A549 (cell line): ENCODE data around the gene ZNF341. TPM values are rescaled to one million over a fixed set of nuclear protein-coding genes. Genes with fewer than 3 reads are reported as not detected.
A peak's percentile ranks its signal among the peaks of the same experiment; 100 is the strongest.

Experiments used
- ATAC-seq, 2 experiments: fragments of 200-7000 bp in 1 of 2; fragments of >200 bp in 1 of 2; cut with Nextera tagmentation in 1 of 2; cut with Tn5 transposase in 1 of 2; 3 replicates each; pipeline versions ENCODE4 v1.8.0 to v1.9.1; 2018 to 2020; ENCODE audit warnings: mild to moderate bottlenecking in 1 of 2, moderate library complexity in 1 of 2
- CTCF ChIA-PET: fragments of 300-600 bp; sonication (Branson Sonifier 250); formaldehyde crosslinking; extraction: SDS; loops from one replicate; lab custom pipeline; 2021; ENCODE audit warnings: antibody characterized with exemption, inconsistent platforms; lab: Yijun Ruan, JAX
- POLR2A ChIA-PET: fragments of 350-600 bp; formaldehyde crosslinking; extraction: SDS; loops from one replicate; lab custom pipeline; 2021; ENCODE audit warnings: antibody characterized with exemption, inconsistent platforms; lab: Yijun Ruan, JAX
- DNase-seq, 2 experiments: peaks; one replicate each; pipeline versions ENCODE4 v3.0.0 to v3.0.0-alpha.2; 2011 to 2016; ENCODE audit warnings: low read depth in 1 of 2, low spot score in 1 of 2
- FAIRE-seq: peaks from 2 replicates; lab custom pipeline; 2011; peaks lifted over from hg19 to GRCh38; lab: Jason Lieb, UNC
- H3K27ac ChIP-seq, 2 experiments: fragments of >200 bp; sonication (Bioruptor Twin); formaldehyde crosslinking; 3 replicates each; pipeline ENCODE4 v1.5.1; 2016 to 2017
- H3K4me1 ChIP-seq: fragments of >200 bp; sonication (Bioruptor Twin); formaldehyde crosslinking; 3 replicates; pipeline ENCODE4 v1.6.1; 2016
- H3K4me2 ChIP-seq: fragments of >200 bp; sonication (Bioruptor Twin); formaldehyde crosslinking; 3 replicates; pipeline ENCODE4 v1.6.1; 2016
- H3K4me3 ChIP-seq: fragments of >200 bp; sonication (Bioruptor Twin); formaldehyde crosslinking; 3 replicates; pipeline ENCODE4 v1.5.1; 2016
- H3K9me3 ChIP-seq: fragments of >200 bp; sonication (Bioruptor Twin); formaldehyde crosslinking; 3 replicates; pipeline ENCODE4 v1.6.1; 2016
- CBX2 ChIP-seq: fragments of 200-600 bp; sonication (generic); IDR thresholded peaks from 2 replicates; pipeline ENCODE4 v1.6.1; 2016; ENCODE audit warnings: low read depth, mild to moderate bottlenecking, borderline replicate concordance
- CHD4 ChIP-seq: fragments of 200-600 bp; sonication (generic); IDR thresholded peaks from 2 replicates; pipeline ENCODE4 v1.6.1; 2016; ENCODE audit warnings: antibody characterized with exemption, mild to moderate bottlenecking, borderline replicate concordance
- EHMT2 ChIP-seq: fragments of 200-600 bp; sonication (generic); IDR thresholded peaks from 2 replicates; pipeline ENCODE4 v1.6.1; 2016; ENCODE audit warnings: antibody characterized with exemption, low read depth, mild to moderate bottlenecking, moderate library complexity
- EP300 ChIP-seq, 2 experiments: fragments of >200 bp; sonication (Bioruptor Twin); formaldehyde crosslinking; IDR thresholded peaks; 2 replicates in 1 of 2; 3 replicates in 1 of 2; pipeline ENCODE4 v1.6.1; 2016 to 2017
- ESRRA ChIP-seq: fragments of 150-350 bp; IDR thresholded peaks from 2 replicates; pipeline ENCODE4 v1.6.1; 2014; ENCODE audit warnings: mild to moderate bottlenecking, low read length, borderline replicate concordance
- FOSB ChIP-seq: fragments of 250-450 bp; sonication (Bioruptor Pico); IDR thresholded peaks from 2 replicates; pipeline ENCODE4 v1.5.0; 2020; ENCODE audit warnings: mild to moderate bottlenecking, moderate library complexity
- FOSL2 ChIP-seq, 2 experiments: fragments of 450-650 bp in 1 of 2; fragments of >200 bp in 1 of 2; sonication (Bioruptor Twin) in 1 of 2; formaldehyde crosslinking; IDR thresholded peaks; 2 replicates each; pipeline versions ENCODE4 v1.5.0 to v1.6.1; 2016 to 2020; ENCODE audit warnings: mild to moderate bottlenecking in 1 of 2, moderate library complexity in 1 of 2
- HDAC2 ChIP-seq: fragments of 200-600 bp; sonication (generic); IDR thresholded peaks from 2 replicates; pipeline ENCODE4 v1.6.1; 2016
- HOXA7 ChIP-seq: fragments of 250-450 bp; sonication (Bioruptor Pico); IDR thresholded peaks from 2 replicates; pipeline ENCODE4 v1.5.0; 2020; ENCODE audit warnings: mild to moderate bottlenecking, moderate library complexity
- HOXB5 ChIP-seq: fragments of 250-450 bp; sonication (Bioruptor Pico); IDR thresholded peaks from 2 replicates; pipeline ENCODE4 v1.5.0; 2020; ENCODE audit warnings: mild to moderate bottlenecking, moderate library complexity
- JUN ChIP-seq, 2 experiments: fragments of >200 bp; sonication (Bioruptor Twin); formaldehyde crosslinking; IDR thresholded peaks; 2 replicates in 1 of 2; 3 replicates in 1 of 2; pipeline ENCODE4 v1.6.1; 2016 to 2017
- JUNB ChIP-seq: fragments of >200 bp; sonication (Bioruptor Twin); formaldehyde crosslinking; IDR thresholded peaks from 2 replicates; pipeline ENCODE4 v1.6.1; 2016
- KDM1A ChIP-seq: fragments of 200-600 bp; sonication (generic); IDR thresholded peaks from 2 replicates; pipeline ENCODE4 v1.6.1; 2016; ENCODE audit warnings: low read depth, mild to moderate bottlenecking
- KDM5A ChIP-seq: fragments of 200-600 bp; sonication (generic); IDR thresholded peaks from 2 replicates; pipeline ENCODE4 v1.6.1; 2016; ENCODE audit warnings: antibody characterized with exemption, mild to moderate bottlenecking
- MAZ ChIP-seq: fragments of 150-350 bp; IDR thresholded peaks from 2 replicates; pipeline ENCODE4 v1.6.1; 2014; ENCODE audit warnings: antibody characterized with exemption, low read depth, low read length, borderline replicate concordance
- NFE2L2 ChIP-seq: fragments of 150-350 bp; conservative IDR thresholded peaks from 2 replicates; pipeline ENCODE4 v1.6.1; 2014; ENCODE audit warnings: low read length
- PHF8 ChIP-seq: fragments of 200-600 bp; sonication (generic); IDR thresholded peaks from 2 replicates; pipeline ENCODE4 v1.6.1; 2016; ENCODE audit warnings: low read depth, mild to moderate bottlenecking, antibody characterized with exemption, moderate library complexity, borderline replicate concordance
- RAD21 ChIP-seq, 2 experiments: fragments of >200 bp in 1 of 2; sonication (Bioruptor Twin) in 1 of 2; formaldehyde crosslinking in 1 of 2; IDR thresholded peaks in 1 of 2; conservative IDR thresholded peaks in 1 of 2; 2 replicates in 1 of 2; 3 replicates in 1 of 2; pipeline ENCODE4 v1.6.1; 2012 to 2018; ENCODE audit warnings: inconsistent platforms in 1 of 2
- RARB ChIP-seq: fragments of 250-450 bp; sonication (Bioruptor Pico); IDR thresholded peaks from 2 replicates; pipeline ENCODE4 v1.8.0; 2021; ENCODE audit warnings: mild to moderate bottlenecking, moderate library complexity
- RCOR1 ChIP-seq: fragments of 150-350 bp; IDR thresholded peaks from 2 replicates; pipeline ENCODE4 v1.6.1; 2014; ENCODE audit warnings: antibody characterized with exemption, low read length, low read depth
- RFX5 ChIP-seq: fragments of 450-650 bp; IDR thresholded peaks from 2 replicates; pipeline ENCODE4 v1.7.1; 2014; ENCODE audit warnings: antibody characterized with exemption, mild to moderate bottlenecking, moderate library complexity
- SMC3 ChIP-seq: fragments of >200 bp; sonication (Bioruptor Twin); formaldehyde crosslinking; IDR thresholded peaks from 3 replicates; pipeline ENCODE4 v1.6.1; 2018; ENCODE audit warnings: inconsistent platforms
- TP53 ChIP-seq: fragments of 250-450 bp; sonication (Bioruptor Pico); IDR thresholded peaks from 2 replicates; pipeline ENCODE4 v1.5.0; 2021; ENCODE audit warnings: mild to moderate bottlenecking, moderate library complexity
- ZSCAN20 ChIP-seq: fragments of 250-450 bp; sonication (Bioruptor Pico); IDR thresholded peaks from 2 replicates; pipeline ENCODE4 v1.8.0; 2022; ENCODE audit warnings: mild to moderate bottlenecking, moderate library complexity
- WGBS: methylation state at CpG from one replicate; pipeline ENCODE4 v1.1.6; 2017; ENCODE audit errors: missing lambda C conversion rate; 5-methylcytosine and 5-hydroxymethylcytosine counted together
- polyA minus RNA-seq: library from RNA; depleted of rRNA, polyadenylated mRNA; stranded (reverse); fragments of >200 nt; gene quantifications from 2 replicates; pipeline ENCODE4 v1.2.3, GENCODE V29; 2011; rRNA and poly(A)+ RNA removed
- polyA plus RNA-seq, 4 experiments: library from polyadenylated mRNA; depleted of rRNA in 3 of 4; stranded (reverse); fragments of >200 nt; fragmentation: RNase III in 1 of 4; extraction: RNeasy Plus Mini Kit Qiagen cat#74134 plus additional on column Dnase treatment in 1 of 4; gene quantifications; 2 replicates in 3 of 4; 3 replicates in 1 of 4; pipeline ENCODE4 v1.2.3, GENCODE V29; 2011 to 2017
- TF ChIP-seq, protein P1 (sequence below): IDR thresholded peaks from 2 replicates; pipeline ENCODE4 v1.6.1; 2012; ENCODE audit warnings: low read depth, borderline replicate concordance
- TF ChIP-seq, protein P2 (sequence below): fragments of >200 bp; sonication (Bioruptor Twin); formaldehyde crosslinking; IDR thresholded peaks from 3 replicates; pipeline ENCODE4 v1.5.1; 2016

The ZNF341 gene
- polyA plus RNA-seq (2011; rRNA removed) (2.1 and 2.7 TPM in 2 replicates), polyA plus RNA-seq (2017; fragmentation: RNase III; extraction: RNeasy Plus Mini Kit Qiagen cat#74134 plus additional on column Dnase treatment) (3.6 to 4.1 TPM (median 3.8 TPM) in 3 replicates), polyA minus RNA-seq (3.4 and 4.7 TPM in 2 replicates)
- polyA plus RNA-seq (2012; cell fraction: cytosol; rRNA removed), result 5.8 and 6.1 TPM in 2 replicates
- 18.1 and 21.9 TPM in 2 replicates for polyA plus RNA-seq (2012; cell fraction: nucleus; rRNA removed)

DNA sequence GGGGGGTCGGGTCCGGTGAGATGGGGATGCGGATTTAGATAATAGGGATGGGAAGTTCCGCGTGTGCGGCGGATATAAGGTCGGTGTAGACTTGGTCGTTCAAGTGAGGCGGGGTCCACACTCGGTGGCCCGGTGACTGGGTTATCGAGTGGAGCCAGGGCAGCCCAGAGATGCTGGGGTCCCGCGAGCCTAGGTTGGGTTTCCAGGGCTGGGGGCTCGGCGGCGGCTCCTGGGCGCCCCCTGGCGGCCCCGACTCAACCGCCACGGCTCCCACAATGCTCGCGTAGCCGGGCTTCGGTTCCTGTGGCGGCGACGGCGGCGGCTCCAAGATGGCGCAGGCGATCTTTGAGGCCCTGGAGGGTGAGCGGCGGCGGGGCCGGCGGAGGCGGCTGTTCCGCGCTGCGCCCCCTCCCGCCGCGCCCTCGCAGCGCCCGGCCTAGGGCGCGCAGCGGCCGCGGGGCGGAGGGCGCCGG is at the start of gene ZNF341:
Gene ZNF341 (plus strand): TSS at position 304 of the 473 bp plus-strand sequence. CDS start 26 bp downstream, at position 330.
- peak within 1 kb of the TSS; percentile 58 for H3K4me3 ChIP-seq
- H3K9me3 ChIP-seq, result peaks cover 17% of the 10 kb centered on the region
- peak; percentile 55 to 91 for DNase-seq
- H3K4me2 ChIP-seq, result peak within 1 kb of the TSS; percentile 97
- H3K27ac ChIP-seq, result peak within 1 kb of the TSS; percentile 98
- ChIA-PET POLR2A (interaction anchor here (0.6 to 3.1 kb wide), 8 partner anchors 12 to 288 kb away, joined by 4 to 14 read pairs (median 8); partner anchors contain the start of genes CBFA2T2, CHMP4B, PXMP4 and RALY), CTCF (interaction anchor here (0.6 to 2.3 kb wide), 26 partner anchors 9 to 525 kb away, joined by 3 to 10 read pairs (median 4); partner anchors contain the start of gene CHMP4B)
- FAIRE-seq, result no peak
- peaks cover 28% of the 10 kb centered on the region for H3K4me1 ChIP-seq
- ATAC-seq, result peak; percentile 79 to 80
- 18% methylated on average over 20 of the region's 57 CpGs for WGBS
- no peak for TF ChIP-seq JUNB
- no peak for TF ChIP-seq FOSL2 (IDR thresholded peaks at IDR 0.05)
- TF ChIP-seq FOSL2 (CRISPR knock-in tag; IDR thresholded peaks at IDR 0.05), result no peak; the same call in 1 of the 2 replicates
- TF ChIP-seq ZSCAN20 (CRISPR knock-in tag), result no peak
- peak; percentile 87 for TF ChIP-seq SMC3
- no peak for TF ChIP-seq RARB
- TF ChIP-seq MAZ, result no peak
- no peak for TF ChIP-seq PHF8
- no peak for TF ChIP-seq KDM5A
- TF ChIP-seq EP300 (IDR thresholded peaks at IDR 0.05), result 0 out of 5 replicates have a peak, but pooled peaks of 1 of the 2 experiments have one; percentile 41
- 0 out of 2 replicates have a peak, but pooled peaks have one; percentile 31 for TF ChIP-seq HOXB5 (CRISPR knock-in tag)
- no peak; a peak in 1 of 5 replicates for TF ChIP-seq JUN (IDR thresholded peaks at IDR 0.05)
- TF ChIP-seq TP53 (CRISPR knock-in tag), result no peak
- no peak for TF ChIP-seq FOSB (CRISPR knock-in tag)
- TF ChIP-seq CBX2, result no peak
- TF ChIP-seq HDAC2, result no peak
- no peak for TF ChIP-seq CHD4
- TF ChIP-seq RAD21 (conservative IDR thresholded peaks at IDR 0.05 in 1 of 2, IDR thresholded peaks at IDR 0.05 in 1 of 2), result peak; percentile 60 to 86
- no peak for TF ChIP-seq RCOR1
- TF ChIP-seq, protein P1, sequence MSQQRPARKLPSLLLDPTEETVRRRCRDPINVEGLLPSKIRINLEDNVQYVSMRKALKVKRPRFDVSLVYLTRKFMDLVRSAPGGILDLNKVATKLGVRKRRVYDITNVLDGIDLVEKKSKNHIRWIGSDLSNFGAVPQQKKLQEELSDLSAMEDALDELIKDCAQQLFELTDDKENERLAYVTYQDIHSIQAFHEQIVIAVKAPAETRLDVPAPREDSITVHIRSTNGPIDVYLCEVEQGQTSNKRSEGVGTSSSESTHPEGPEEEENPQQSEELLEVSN, result no peak
- no peak for TF ChIP-seq HOXA7 (CRISPR knock-in tag)
- no peak for TF ChIP-seq EHMT2
- TF ChIP-seq ESRRA, result no peak
- TF ChIP-seq, protein P2, sequence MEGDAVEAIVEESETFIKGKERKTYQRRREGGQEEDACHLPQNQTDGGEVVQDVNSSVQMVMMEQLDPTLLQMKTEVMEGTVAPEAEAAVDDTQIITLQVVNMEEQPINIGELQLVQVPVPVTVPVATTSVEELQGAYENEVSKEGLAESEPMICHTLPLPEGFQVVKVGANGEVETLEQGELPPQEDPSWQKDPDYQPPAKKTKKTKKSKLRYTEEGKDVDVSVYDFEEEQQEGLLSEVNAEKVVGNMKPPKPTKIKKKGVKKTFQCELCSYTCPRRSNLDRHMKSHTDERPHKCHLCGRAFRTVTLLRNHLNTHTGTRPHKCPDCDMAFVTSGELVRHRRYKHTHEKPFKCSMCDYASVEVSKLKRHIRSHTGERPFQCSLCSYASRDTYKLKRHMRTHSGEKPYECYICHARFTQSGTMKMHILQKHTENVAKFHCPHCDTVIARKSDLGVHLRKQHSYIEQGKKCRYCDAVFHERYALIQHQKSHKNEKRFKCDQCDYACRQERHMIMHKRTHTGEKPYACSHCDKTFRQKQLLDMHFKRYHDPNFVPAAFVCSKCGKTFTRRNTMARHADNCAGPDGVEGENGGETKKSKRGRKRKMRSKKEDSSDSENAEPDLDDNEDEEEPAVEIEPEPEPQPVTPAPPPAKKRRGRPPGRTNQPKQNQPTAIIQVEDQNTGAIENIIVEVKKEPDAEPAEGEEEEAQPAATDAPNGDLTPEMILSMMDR, result peak; percentile 91
- TF ChIP-seq RFX5, result no peak
- TF ChIP-seq NFE2L2, result no peak
- no peak for TF ChIP-seq KDM1A
- TF ChIP-seq, all 56 proteins: peak for 5
